Right atrium auricular region (tissue), 2 donors: Measurements from ENCODE around the gene KLF17. TPM values are rescaled to one million over a fixed set of nuclear protein-coding genes. Genes with fewer than 3 reads are reported as not detected.
"Not testable (repeated sequence)": the region's sequence is repeated elsewhere in the genome, so short reads cannot be mapped to it uniquely, and the experiment has no call there.

Experiments
- DNase-seq: peaks from one replicate; pipeline ENCODE4 v3.0.0-alpha.2; 2019; ENCODE audit warnings: low spot score
- H3K27ac ChIP-seq, 2 donors: fragments of 200-600 bp; sonication (generic); 1 replicate in 1 of 2; 2 replicates in 1 of 2; pipeline ENCODE4 v1.5.1; 2016 to 2019
- H3K27me3 ChIP-seq, 2 donors: fragments of 200-600 bp; sonication (generic); one replicate each; pipeline versions ENCODE4 v1.5.1 to v1.6.0; 2017 to 2019
- H3K36me3 ChIP-seq: fragments of 200-600 bp; sonication (generic); one replicate; pipeline ENCODE4 v1.5.1; 2016
- H3K4me1 ChIP-seq, 2 donors: fragments of 200-600 bp; sonication (generic); one replicate each; pipeline versions ENCODE4 v1.5.1 to v1.6.0; 2017 to 2019
- H3K4me3 ChIP-seq, 2 donors: fragments of 200-600 bp; sonication (generic); 1 replicate in 1 of 2; 2 replicates in 1 of 2; pipeline ENCODE4 v1.5.1; 2017 to 2019; ENCODE audit warnings: mild to moderate bottlenecking in 1 of 2, moderate library complexity in 1 of 2
- H3K9me3 ChIP-seq, 2 donors: fragments of 200-600 bp; sonication (generic); one replicate each; pipeline ENCODE4 v1.5.1; 2019
- CTCF ChIP-seq, 2 donors: fragments of 200-600 bp; sonication (generic); IDR thresholded peaks; one replicate each; pipeline ENCODE4 v1.5.1; 2019; ENCODE audit warnings: antibody characterized with exemption in 2 of 2
- total RNA-seq, 2 donors: library from RNA; depleted of rRNA; stranded (reverse); fragments of >200 nt; gene quantifications; one replicate each; pipeline ENCODE4 v1.1.0, GENCODE V29; 2016

Gene KLF17
- total RNA-seq, 2 donors from 2014 or later = not detected

DNA sequence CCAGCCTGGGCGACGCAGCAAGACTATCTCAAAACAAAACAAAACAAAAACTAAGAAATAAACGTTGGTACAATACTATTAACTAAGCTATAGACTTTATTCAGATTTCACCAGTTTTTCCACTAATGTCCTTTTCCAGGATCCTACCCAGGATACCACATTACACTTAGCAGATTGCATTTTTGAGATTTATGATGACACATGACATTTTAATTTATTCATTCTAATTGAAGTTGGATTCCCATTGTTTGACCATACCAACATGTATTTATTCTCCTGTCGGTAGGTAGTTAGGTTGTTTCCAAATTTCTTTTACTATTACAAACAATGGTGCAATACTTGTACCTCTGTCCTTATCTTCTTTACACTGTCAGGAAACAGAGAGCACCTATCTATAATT, 6.8 kb upstream of the KLF17 start:
- no peak overlapping the region for H3K4me3 ChIP-seq
- no peaks in the 10 kb centered on the region for H3K4me1 ChIP-seq
- no peaks in the 10 kb centered on the region for H3K36me3 ChIP-seq
- TF ChIP-seq CTCF (IDR thresholded peaks at IDR 0.05) = no peak
- DNase-seq = no peak
- no peaks in the 10 kb centered on the region for H3K27me3 ChIP-seq
- H3K27ac ChIP-seq = no peak overlapping the region
- H3K9me3 ChIP-seq = no peaks in the 10 kb centered on the region

- no peak for TF ChIP-seq CTCF (IDR thresholded peaks at IDR 0.05)
Observed at GRCh38 chr1:44112486-44112885, 6.1 kb upstream of the KLF17 start.

DNA sequence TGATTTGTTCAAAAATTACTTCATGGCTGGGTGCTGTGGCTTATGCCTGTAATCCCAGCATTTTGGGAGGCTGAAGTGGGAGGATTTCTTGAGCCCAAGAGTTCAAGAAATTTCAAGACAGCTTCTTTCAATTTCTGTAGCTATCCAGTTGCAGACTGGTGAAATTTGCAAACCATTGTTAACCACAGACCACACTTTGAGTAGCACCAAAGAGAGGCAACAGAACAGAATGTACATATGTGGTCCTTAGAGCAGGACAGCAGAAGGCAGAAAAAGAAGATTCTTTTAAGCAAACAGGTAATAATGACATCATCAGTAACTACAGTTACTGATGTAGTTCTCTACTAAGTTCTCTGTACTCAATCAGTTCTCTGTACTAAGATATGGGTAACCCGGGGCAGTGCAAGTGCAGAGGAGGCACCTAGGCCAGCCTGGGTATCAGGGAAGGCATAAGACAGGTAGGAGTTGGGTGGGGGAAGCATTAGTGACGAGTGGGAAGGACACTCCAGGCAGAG, 5.5 kb upstream of the KLF17 start:
- no peak for TF ChIP-seq CTCF (IDR thresholded peaks at IDR 0.05)
- Histone ChIP-seq H3K36me3 (no peaks in the 10 kb centered on the region), H3K9me3 (no peaks in the 10 kb centered on the region), H3K4me3 (no peak overlapping the region), H3K4me1 (no peaks in the 10 kb centered on the region), H3K27ac (no peak overlapping the region), H3K27me3 (no peaks in the 10 kb centered on the region)
- DNase-seq = no peak

More at GRCh38 chr1:44112486-44112885, 6.1 kb upstream of the KLF17 start:
- H3K4me1 ChIP-seq = no peaks in the 10 kb centered on the region
- no peaks in the 10 kb centered on the region for H3K36me3 ChIP-seq
- H3K27ac ChIP-seq = no peak overlapping the region
- H3K9me3 ChIP-seq = no peaks in the 10 kb centered on the region
- DNase-seq = peak; percentile 43
- H3K4me3 ChIP-seq = no peak overlapping the region
- H3K27me3 ChIP-seq = no peaks in the 10 kb centered on the region

GRCh38 chr1:44114098-44114497, 4.5 kb upstream of the KLF17 start:
- no peaks in the 10 kb centered on the region for H3K36me3 ChIP-seq
- DNase-seq = peak; percentile 32
- no peak overlapping the region for H3K27ac ChIP-seq
- H3K27me3 ChIP-seq = no peaks in the 10 kb centered on the region
- no peaks in the 10 kb centered on the region for H3K4me1 ChIP-seq
- no peaks in the 10 kb centered on the region for H3K9me3 ChIP-seq
- no peak for TF ChIP-seq CTCF (IDR thresholded peaks at IDR 0.05)
- H3K4me3 ChIP-seq = no peak overlapping the region

- not testable (repeated sequence) for H3K36me3 ChIP-seq, H3K9me3 ChIP-seq, H3K27ac ChIP-seq, H3K27me3 ChIP-seq, H3K4me3 ChIP-seq, H3K4me1 ChIP-seq
- peak; percentile 26 for DNase-seq
Observed at GRCh38 chr1:44117272-44117671, 1.3 kb upstream of the KLF17 start.

DNA sequence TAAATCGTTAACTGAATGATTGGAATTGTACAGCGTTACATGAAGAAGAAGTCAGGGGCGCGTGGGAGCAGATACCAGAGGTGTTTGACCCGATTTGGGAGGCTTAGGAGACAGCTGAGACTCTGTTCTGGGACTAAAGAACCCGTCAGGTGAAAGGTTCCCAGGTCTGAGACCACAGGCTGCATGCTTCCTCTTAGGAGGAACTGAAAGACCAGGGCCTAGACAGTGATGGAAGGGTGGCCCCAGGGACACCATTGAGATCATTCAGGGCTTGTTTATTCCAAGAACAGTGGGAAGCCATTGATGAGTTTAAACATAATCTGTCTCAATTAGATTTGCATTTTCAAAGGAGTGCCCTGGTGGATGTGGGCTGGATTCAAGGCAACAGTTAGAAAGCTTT, 904 bp downstream of the KLF17 start:
- Histone ChIP-seq H3K27me3 (no peaks in the 10 kb centered on the region), H3K4me3 (no peak overlapping the region), H3K4me1 (no peaks in the 10 kb centered on the region), H3K9me3 (no peaks in the 10 kb centered on the region), H3K27ac (no peak overlapping the region), H3K36me3 (no peaks in the 10 kb centered on the region)
- TF ChIP-seq CTCF (IDR thresholded peaks at IDR 0.05) = no peak
- DNase-seq = peak; percentile 9
